Activated CD8-positive, alpha-beta T cell treated with anti-CD3 and anti-CD28 coated beads for 36 hours (primary cell): ENCODE measurements around the gene PRAC2. TPM values are rescaled to one million over a fixed set of nuclear protein-coding genes. Genes with fewer than 3 reads are reported as not detected.

Source experiments
- ATAC-seq: fragments of 200-7000 bp; cut with Tn5 transposase; one replicate; pipeline ENCODE4 v1.10.0; 2021; ENCODE audit warnings: mild to moderate bottlenecking, moderate library complexity
- CTCF ChIA-PET: fragments of 350-600 bp; sonication (Branson Sonifier 250); formaldehyde crosslinking; loops from one replicate; lab custom pipeline; 2021; ENCODE audit warnings: antibody characterized with exemption; lab: Charles Lee
- POLR2A ChIA-PET: fragments of 350-600 bp; sonication (Branson Sonifier 250); formaldehyde crosslinking; loops from one replicate; lab custom pipeline; 2021; ENCODE audit warnings: antibody characterized with exemption; lab: Charles Lee
- DNase-seq: peaks from one replicate; pipeline ENCODE4 v3.0.0-alpha.2; 2020
- H3K27ac Mint-ChIP-seq: one replicate; pipeline ENCODE4 v1.8.0; 2021; ENCODE audit warnings: mild to moderate bottlenecking, mixed read lengths
- H3K27me3 Mint-ChIP-seq: one replicate; pipeline ENCODE4 v1.8.0; 2021; ENCODE audit warnings: mixed read lengths
- H3K36me3 Mint-ChIP-seq: one replicate; pipeline ENCODE4 v1.8.0; 2021; ENCODE audit warnings: low read depth, mixed read lengths
- H3K4me1 Mint-ChIP-seq: one replicate; pipeline ENCODE4 v1.8.0; 2021; ENCODE audit warnings: low read depth, mixed read lengths
- H3K4me3 Mint-ChIP-seq: one replicate; pipeline ENCODE4 v1.8.0; 2021; ENCODE audit warnings: mild to moderate bottlenecking, moderate library complexity, mixed read lengths
- H3K9me3 Mint-ChIP-seq: one replicate; pipeline ENCODE4 v1.8.0; 2021; ENCODE audit warnings: mixed read lengths
- intact Hi-C: fragments of 100-400 bp; cut with micrococcal nuclease; formaldehyde crosslinking; loops from one replicate; pipeline ENCODE4 v1.10.0; 2022
- total RNA-seq, 2 experiments: library from RNA; stranded (reverse); gene quantifications; one replicate each; pipeline ENCODE4 v1.2.3, GENCODE V29; 2021
- TF ChIP-seq, protein P1 (sequence below): fragments of 200-600 bp; IDR thresholded peaks from one replicate; pipeline ENCODE4 v1.8.0; 2022; ENCODE audit warnings: antibody characterized with exemption, mild to moderate bottlenecking

The PRAC2 gene
- total RNA-seq, 2 experiments from 2014 or later = not detected

DNA sequence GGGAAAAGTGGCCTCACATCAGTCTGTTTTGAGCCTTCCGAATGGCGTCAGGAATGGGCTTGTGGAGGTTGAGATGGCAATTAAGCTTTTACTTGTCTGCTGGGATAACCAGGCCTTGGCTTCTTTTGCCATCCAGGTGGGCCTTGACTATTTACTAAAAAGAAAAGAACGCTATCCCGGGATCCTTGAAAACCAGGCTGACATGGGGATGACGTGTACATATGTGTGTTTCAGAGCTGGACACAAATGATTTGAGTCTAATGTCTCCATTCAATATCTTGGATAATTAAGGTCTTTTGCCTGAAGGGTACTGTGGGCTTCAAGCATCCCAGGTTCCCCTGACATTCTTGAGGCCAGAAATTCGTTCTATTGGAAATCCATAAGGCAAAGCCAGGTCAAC lies 38.1 kb downstream of the PRAC2 start:
- no peaks in the 10 kb centered on the region for H3K4me1 Mint-ChIP-seq
- POLR2A ChIA-PET = no interaction called here

GRCh38 chr17:48767263-48767774 lies 44.3 kb downstream of the PRAC2 start:
- ChIA-PET CTCF (interaction anchor here (0.9 to 2.4 kb wide), 9 partner anchors 12 to 265 kb away, joined by 3 to 9 read pairs (median 4); no protein-coding TSS in a partner anchor), POLR2A (interaction anchor here (0.9 kb wide), 1 partner anchor 96 kb away, joined by 3 read pairs; no protein-coding TSS in a partner anchor)
- H3K4me3 Mint-ChIP-seq = no peak overlapping the region
- no peaks in the 10 kb centered on the region for H3K9me3 Mint-ChIP-seq
- no peak overlapping the region for H3K27ac Mint-ChIP-seq
- TF ChIP-seq, protein P1, sequence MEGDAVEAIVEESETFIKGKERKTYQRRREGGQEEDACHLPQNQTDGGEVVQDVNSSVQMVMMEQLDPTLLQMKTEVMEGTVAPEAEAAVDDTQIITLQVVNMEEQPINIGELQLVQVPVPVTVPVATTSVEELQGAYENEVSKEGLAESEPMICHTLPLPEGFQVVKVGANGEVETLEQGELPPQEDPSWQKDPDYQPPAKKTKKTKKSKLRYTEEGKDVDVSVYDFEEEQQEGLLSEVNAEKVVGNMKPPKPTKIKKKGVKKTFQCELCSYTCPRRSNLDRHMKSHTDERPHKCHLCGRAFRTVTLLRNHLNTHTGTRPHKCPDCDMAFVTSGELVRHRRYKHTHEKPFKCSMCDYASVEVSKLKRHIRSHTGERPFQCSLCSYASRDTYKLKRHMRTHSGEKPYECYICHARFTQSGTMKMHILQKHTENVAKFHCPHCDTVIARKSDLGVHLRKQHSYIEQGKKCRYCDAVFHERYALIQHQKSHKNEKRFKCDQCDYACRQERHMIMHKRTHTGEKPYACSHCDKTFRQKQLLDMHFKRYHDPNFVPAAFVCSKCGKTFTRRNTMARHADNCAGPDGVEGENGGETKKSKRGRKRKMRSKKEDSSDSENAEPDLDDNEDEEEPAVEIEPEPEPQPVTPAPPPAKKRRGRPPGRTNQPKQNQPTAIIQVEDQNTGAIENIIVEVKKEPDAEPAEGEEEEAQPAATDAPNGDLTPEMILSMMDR = no peak
- no peak for DNase-seq
- no peaks in the 10 kb centered on the region for H3K4me1 Mint-ChIP-seq
- H3K36me3 Mint-ChIP-seq = no peaks in the 10 kb centered on the region
- no peak for ATAC-seq
- intact Hi-C loops = no loop called here
- H3K27me3 Mint-ChIP-seq = peaks cover 33% of the 10 kb centered on the region

More for the DNA sequence above, 38.1 kb downstream of the PRAC2 start:
- Mint-ChIP-seq H3K27ac (no peak overlapping the region), H3K27me3 (peaks cover 53% of the 10 kb centered on the region), H3K4me3 (no peak overlapping the region), H3K9me3 (no peaks in the 10 kb centered on the region), H3K36me3 (no peaks in the 10 kb centered on the region)
- CTCF ChIA-PET = interaction anchor here (0.5 to 6.3 kb wide), 4 partner anchors 37 to 735 kb away, joined by 3 to 30 read pairs (median 4); partner anchors contain the start of gene PRAC2
- intact Hi-C loops = no loop called here
- DNase-seq (no peak), ATAC-seq (no peak)
- TF ChIP-seq, protein P1 = no peak

DNA sequence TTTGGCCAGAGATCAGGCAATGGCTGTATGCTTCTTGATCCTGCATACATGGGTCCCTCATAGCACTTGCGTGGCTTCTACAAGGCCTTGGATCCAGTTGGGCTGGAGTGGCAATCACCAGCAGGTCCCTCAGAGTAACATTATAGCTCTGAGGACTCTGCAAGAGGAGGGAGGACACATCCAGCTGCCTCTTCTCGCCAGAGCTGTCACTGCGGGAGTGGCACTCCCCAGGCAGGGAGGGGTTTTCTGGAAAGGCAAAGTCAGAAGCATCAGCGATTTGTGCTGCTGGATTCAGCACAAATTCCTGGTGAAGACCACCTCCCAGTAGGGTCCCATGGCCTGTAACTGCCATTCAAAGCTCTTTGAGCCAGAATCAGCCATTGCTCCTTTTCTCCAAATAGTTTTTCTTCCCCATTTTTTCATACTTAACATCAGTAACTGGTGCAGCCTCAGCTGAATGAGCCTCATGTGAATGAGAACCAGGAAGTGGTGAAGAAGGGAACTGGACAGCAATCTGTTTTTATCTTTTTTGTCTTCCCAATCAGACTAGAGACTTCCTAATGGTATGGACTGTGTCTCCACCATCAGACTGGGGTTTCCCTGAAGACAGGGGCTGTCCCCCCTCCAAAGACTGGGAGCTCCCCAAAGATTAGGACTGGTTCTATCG lies 46.2 kb downstream of the PRAC2 start:
- H3K4me3 Mint-ChIP-seq = no peak overlapping the region
- peaks cover 19% of the 10 kb centered on the region for H3K27me3 Mint-ChIP-seq
- H3K27ac Mint-ChIP-seq = no peak overlapping the region
- ATAC-seq = no peak
- no peak for DNase-seq
- ChIA-PET POLR2A (no interaction called here), CTCF (interaction anchor here (0.7 to 2.0 kb wide), 10 partner anchors 13 to 573 kb away, joined by 3 to 7 read pairs (median 4); partner anchors contain the start of gene PRAC2)
- TF ChIP-seq, protein P1 = no peak
- H3K36me3 Mint-ChIP-seq = no peaks in the 10 kb centered on the region
- H3K9me3 Mint-ChIP-seq = no peaks in the 10 kb centered on the region
- no peaks in the 10 kb centered on the region for H3K4me1 Mint-ChIP-seq
- intact Hi-C loops = no loop called here

DNA sequence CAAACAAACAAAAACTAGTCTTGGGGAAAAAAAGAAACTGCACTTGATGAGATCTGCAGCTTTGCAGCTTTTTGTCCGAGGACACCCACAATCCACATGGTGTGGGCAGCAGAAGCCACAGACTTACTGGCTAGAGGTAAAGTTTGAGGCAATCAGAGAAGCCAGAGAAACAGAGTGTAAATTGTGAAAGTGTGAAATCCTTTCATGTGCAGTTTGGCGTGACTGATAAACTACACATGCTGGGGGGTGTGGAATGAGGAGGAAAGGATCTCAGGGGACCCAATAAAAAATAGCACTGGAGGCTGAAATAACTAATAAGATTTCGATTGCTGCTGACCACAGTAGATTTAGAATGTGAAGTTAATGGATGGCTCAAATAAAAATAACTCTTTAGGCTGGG lies 48.0 kb downstream of the PRAC2 start:
- Mint-ChIP-seq H3K4me3 (no peak overlapping the region), H3K36me3 (no peaks in the 10 kb centered on the region), H3K9me3 (no peaks in the 10 kb centered on the region), H3K4me1 (no peaks in the 10 kb centered on the region), H3K27me3 (peaks cover 18% of the 10 kb centered on the region), H3K27ac (no peak overlapping the region)
- ATAC-seq (no peak), DNase-seq (no peak)
- ChIA-PET CTCF (interaction anchor here (0.7 kb wide), 1 partner anchor 46 kb away, joined by 3 read pairs; no protein-coding TSS in a partner anchor), POLR2A (no interaction called here)
- intact Hi-C loops = no loop called here
- TF ChIP-seq, protein P1 = no peak

DNA sequence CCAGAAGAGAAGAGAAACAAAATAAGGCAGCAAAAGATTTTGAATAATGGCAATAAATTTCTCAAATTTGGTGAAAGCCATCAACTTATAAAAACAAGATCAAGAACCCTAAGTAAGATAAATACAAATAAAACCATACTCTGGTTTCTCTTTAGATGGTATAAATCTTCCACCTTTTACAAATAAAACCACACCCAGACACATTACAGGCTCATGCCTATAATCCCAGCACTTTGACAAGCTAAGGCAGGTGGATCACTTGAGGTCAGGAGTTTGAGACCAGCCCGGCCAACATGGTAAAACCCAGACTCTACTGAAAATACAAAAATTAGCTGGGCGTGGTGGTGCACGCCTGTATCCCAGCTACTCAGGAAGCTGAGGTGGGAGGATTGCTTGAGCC lies 50.3 kb downstream of the PRAC2 start:
- ChIA-PET CTCF (no interaction called here), POLR2A (no interaction called here)
- Mint-ChIP-seq H3K27ac (no peak overlapping the region), H3K4me3 (no peak overlapping the region), H3K9me3 (no peaks in the 10 kb centered on the region), H3K36me3 (no peaks in the 10 kb centered on the region), H3K4me1 (no peaks in the 10 kb centered on the region), H3K27me3 (peaks cover 14% of the 10 kb centered on the region)
- DNase-seq = no peak
- TF ChIP-seq, protein P1 = no peak
- ATAC-seq = no peak
- intact Hi-C loops = no loop called here
